Hepatocyte (in vitro differentiated cells): ENCODE data around the gene ACO2. TPM values are rescaled to one million over a fixed set of nuclear protein-coding genes. Genes with fewer than 3 reads are reported as not detected.

Source experiments
- DNase-seq: peaks from one replicate; pipeline ENCODE4 v3.0.0-alpha.2; 2016; ENCODE audit warnings: low spot score
- H2AFZ ChIP-seq: fragments of 200-600 bp; sonication (generic); 2 replicates; pipeline ENCODE4 v1.6.0; 2016; ENCODE audit warnings: antibody characterized with exemption, mild to moderate bottlenecking
- H3K27ac ChIP-seq: fragments of 200-600 bp; sonication (generic); 2 replicates; pipeline ENCODE4 v1.5.1; 2016; ENCODE audit warnings: mild to moderate bottlenecking
- H3K27me3 ChIP-seq: fragments of 200-600 bp; sonication (generic); 2 replicates; pipeline ENCODE4 v1.6.1; 2016
- H3K36me3 ChIP-seq: fragments of 200-600 bp; sonication (generic); replicated peaks from 2 replicates; pipeline ENCODE4 v1.5.1; 2016; ENCODE audit warnings: low read depth; ENCODE audit not compliant: insufficient read depth
- H3K4me1 ChIP-seq: fragments of 200-600 bp; sonication (generic); 2 replicates; pipeline ENCODE4 v1.5.1; 2016; ENCODE audit warnings: mild to moderate bottlenecking, moderate library complexity; ENCODE audit not compliant: insufficient read depth
- H3K4me2 ChIP-seq: fragments of 200-600 bp; sonication (generic); 2 replicates; pipeline ENCODE4 v1.6.0; 2016
- H3K4me3 ChIP-seq: fragments of 200-600 bp; sonication (generic); 2 replicates; pipeline ENCODE4 v1.5.1; 2016; ENCODE audit warnings: mild to moderate bottlenecking
- H3K79me2 ChIP-seq: fragments of 200-600 bp; sonication (generic); 2 replicates; pipeline ENCODE4 v1.6.0; 2017; ENCODE audit warnings: mild to moderate bottlenecking
- H3K9me2 ChIP-seq: fragments of 200-600 bp; sonication (generic); replicated peaks from 2 replicates; pipeline ENCODE4 v1.6.0; 2017; ENCODE audit warnings: mild to moderate bottlenecking; ENCODE audit not compliant: insufficient read depth
- H3K9me3 ChIP-seq: fragments of 200-600 bp; sonication (generic); 2 replicates; pipeline ENCODE4 v1.5.1; 2016; ENCODE audit warnings: low read depth, mild to moderate bottlenecking
- H4K20me1 ChIP-seq: fragments of 200-600 bp; sonication (generic); 2 replicates; pipeline ENCODE4 v1.6.0; 2016; ENCODE audit warnings: mild to moderate bottlenecking; ENCODE audit not compliant: insufficient read depth, poor library complexity, severe bottlenecking
- EZH2 ChIP-seq: fragments of 200-600 bp; sonication (generic); IDR thresholded peaks from 2 replicates; pipeline ENCODE4 v1.6.1; 2016; ENCODE audit warnings: antibody characterized with exemption, mild to moderate bottlenecking, borderline replicate concordance
- EZH2phosphoT487 ChIP-seq: fragments of 200-600 bp; sonication (generic); IDR thresholded peaks from one replicate; pipeline ENCODE4 v1.6.1; 2018; ENCODE audit warnings: antibody characterized with exemption, mild to moderate bottlenecking, low read depth, moderate library complexity; ENCODE audit not compliant: unreplicated experiment, severe bottlenecking
- WGBS: methylation state at CpG from one replicate; pipeline ENCODE4 v1.1.6; 2016; ENCODE audit warnings: low lambda C conversion rate; ENCODE audit errors: missing lambda C conversion rate; 5-methylcytosine and 5-hydroxymethylcytosine counted together
- polyA plus RNA-seq: library from polyadenylated mRNA; unstranded; fragments of >200 nt; fragmentation: Nextera tagmentation; extraction: Ambion mirVana; gene quantifications from 2 replicates; pipeline ENCODE4 v1.2.1, GENCODE V29; 2016
- total RNA-seq: library from RNA; depleted of rRNA; stranded (reverse); fragments of >200 nt; gene quantifications from 2 replicates; pipeline ENCODE4 v1.2.3, GENCODE V29; 2014
- TF ChIP-seq, protein P1 (sequence below): fragments of 200-600 bp; sonication (generic); IDR thresholded peaks from 2 replicates; pipeline ENCODE4 v1.5.1; 2016; ENCODE audit warnings: antibody characterized with exemption, mild to moderate bottlenecking; ENCODE audit not compliant: poor library complexity

ACO2 gene
- total and polyA plus RNA-seq, 2 experiments from 2014 or later: 129 to 196 TPM

DNA sequence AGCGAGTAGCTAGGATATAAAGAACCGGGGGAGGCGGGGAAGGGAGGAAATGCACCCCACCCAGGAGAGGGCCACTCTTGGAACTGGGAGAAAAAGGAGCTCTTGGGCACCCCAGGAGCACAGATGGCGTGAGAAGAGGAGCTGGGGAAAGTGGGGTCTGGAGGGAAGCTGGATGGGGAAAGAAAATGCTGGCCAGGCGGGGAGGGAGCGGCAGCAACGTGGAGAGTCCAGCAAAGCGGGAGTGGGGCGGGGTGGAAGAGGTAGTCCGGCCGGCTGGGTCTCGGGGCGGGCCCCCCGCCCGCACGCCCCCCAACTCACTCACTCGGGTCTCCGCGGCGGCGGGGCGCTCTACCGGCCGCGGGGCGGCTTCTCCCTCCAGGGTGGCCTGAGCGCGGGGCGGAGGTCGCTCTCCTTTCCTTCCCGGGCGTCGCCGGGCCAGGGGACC lies 22.8 kb upstream of the ACO2 start:
- Histone ChIP-seq H3K9me2 (no peaks in the 10 kb centered on the region), H2AFZ (peak overlapping the region; percentile 49), H3K36me3 (no peaks in the 10 kb centered on the region), H4K20me1 (peaks cover 28% of the 10 kb centered on the region), H3K27me3 (no peaks in the 10 kb centered on the region), H3K79me2 (peaks cover 53% of the 10 kb centered on the region), H3K4me2 (peak overlapping the region; percentile 75), H3K9me3 (no peaks in the 10 kb centered on the region), H3K4me1 (peaks cover 3% of the 10 kb centered on the region), H3K4me3 (peak overlapping the region; percentile 39), H3K27ac (peak overlapping the region; percentile 98)
- 0% methylated on average over 4 of the region's 34 CpGs for WGBS
- TF ChIP-seq EZH2 (no peak), EZH2phosphoT487 (no peak)
- TF ChIP-seq, protein P1, sequence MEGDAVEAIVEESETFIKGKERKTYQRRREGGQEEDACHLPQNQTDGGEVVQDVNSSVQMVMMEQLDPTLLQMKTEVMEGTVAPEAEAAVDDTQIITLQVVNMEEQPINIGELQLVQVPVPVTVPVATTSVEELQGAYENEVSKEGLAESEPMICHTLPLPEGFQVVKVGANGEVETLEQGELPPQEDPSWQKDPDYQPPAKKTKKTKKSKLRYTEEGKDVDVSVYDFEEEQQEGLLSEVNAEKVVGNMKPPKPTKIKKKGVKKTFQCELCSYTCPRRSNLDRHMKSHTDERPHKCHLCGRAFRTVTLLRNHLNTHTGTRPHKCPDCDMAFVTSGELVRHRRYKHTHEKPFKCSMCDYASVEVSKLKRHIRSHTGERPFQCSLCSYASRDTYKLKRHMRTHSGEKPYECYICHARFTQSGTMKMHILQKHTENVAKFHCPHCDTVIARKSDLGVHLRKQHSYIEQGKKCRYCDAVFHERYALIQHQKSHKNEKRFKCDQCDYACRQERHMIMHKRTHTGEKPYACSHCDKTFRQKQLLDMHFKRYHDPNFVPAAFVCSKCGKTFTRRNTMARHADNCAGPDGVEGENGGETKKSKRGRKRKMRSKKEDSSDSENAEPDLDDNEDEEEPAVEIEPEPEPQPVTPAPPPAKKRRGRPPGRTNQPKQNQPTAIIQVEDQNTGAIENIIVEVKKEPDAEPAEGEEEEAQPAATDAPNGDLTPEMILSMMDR: no peak
- peak; percentile 55 for DNase-seq

DNA sequence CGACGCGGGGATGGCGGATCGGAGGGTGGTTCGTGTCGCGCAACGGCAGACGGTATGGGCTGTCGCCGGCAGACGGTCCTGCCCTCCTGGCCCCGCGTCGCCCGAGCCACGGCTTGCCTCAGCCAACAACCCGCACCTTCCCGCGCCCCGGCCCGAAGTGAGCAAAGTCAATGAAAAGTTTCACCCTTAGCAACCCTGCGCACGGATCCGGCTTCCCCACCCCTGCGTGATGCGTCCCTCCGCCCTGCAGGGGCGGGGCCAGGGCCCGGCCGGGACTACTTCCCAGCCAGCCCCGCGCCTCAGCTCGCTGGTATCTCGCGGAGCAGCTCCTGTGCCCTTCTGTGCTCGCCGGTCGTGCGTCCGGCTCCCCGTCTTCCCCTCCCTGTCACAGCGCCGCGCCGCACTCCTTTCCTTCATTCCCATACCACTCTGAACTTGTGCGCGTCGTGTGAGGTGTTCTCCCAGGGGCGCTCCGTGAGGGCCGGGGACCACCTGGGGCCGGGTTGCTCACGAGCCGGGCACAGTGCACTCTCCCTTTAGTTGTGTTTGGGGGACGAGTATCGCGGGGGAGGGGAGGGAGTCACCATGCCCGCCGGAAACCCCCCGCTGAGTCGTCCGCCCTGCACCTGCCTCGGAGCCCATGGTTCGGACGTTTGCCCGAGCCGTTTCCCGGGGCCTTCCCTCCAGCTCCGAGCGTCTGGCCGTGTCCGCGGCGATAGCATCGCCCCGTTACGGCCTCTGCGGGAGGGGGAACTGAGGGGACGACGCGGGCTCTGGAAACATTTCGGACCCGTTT lies 22.1 kb upstream of the ACO2 start, which contains the start of gene TOB2:
TSS of gene TOB2 (minus strand) at position 163 of the 796 bp plus-strand sequence. CDS start 9,456 bp downstream, outside the sequence.
- H3K4me1 ChIP-seq: peaks cover 3% of the 10 kb centered on the region
- H3K4me3 ChIP-seq: peak within 1 kb of the TSS; percentile 43
- no peaks in the 10 kb centered on the region for H3K9me3 ChIP-seq
- H3K27ac ChIP-seq: peak within 1 kb of the TSS; percentile 98
- peak within 1 kb of the TSS; percentile 59 for H2AFZ ChIP-seq
- TF ChIP-seq EZH2 (no peak), EZH2phosphoT487 (no peak)
- TF ChIP-seq, protein P1: no peak
- peaks cover 46% of the 10 kb centered on the region for H3K79me2 ChIP-seq
- peak; percentile 98 for DNase-seq
- 1% methylated on average over 68 of the region's 85 CpGs for WGBS
- H3K36me3 ChIP-seq: no peaks in the 10 kb centered on the region
- peak within 1 kb of the TSS; percentile 97 for H3K4me2 ChIP-seq
- no peaks in the 10 kb centered on the region for H3K27me3 ChIP-seq
- H3K9me2 ChIP-seq: no peaks in the 10 kb centered on the region
- peaks cover 22% of the 10 kb centered on the region for H4K20me1 ChIP-seq

DNA sequence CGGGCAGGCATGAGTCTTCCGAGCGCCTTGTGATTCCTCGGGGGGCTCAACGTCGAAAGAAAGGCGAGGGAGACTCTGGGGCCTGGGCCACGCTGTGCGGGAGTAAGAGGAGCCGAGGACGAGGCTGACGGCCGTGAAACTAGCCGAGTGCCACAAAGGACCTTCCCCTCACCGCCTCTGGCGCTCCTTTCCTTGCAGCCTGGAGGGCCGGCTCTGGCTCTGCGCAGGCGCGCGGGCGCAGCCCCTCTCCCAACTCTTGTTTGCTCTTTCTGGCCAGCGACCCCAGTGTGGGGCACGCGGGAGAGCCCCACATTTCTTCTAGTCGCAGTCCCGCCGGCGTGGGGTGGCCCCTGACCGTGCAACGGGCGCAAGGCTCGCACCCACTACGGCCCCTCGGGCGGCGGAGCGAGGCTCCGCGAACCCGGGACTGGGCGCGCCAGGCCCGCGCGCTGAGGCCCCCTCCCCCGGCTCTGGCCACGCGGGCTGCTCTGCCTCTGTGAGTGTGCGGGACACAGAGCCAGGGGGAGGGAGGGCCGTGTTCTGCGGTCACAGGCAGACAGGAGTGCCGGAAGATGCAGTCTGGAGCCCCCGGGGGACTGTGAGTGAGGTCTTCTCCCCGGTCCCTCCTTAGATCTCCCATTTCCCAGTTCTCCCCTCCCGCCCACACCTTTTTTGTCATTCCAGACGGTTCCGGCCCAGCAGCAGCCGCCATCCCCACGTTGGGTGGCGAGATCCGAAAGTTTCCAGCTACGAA lies 21.3 kb upstream of the ACO2 start:
- H3K9me2 ChIP-seq: no peaks in the 10 kb centered on the region
- peaks cover 3% of the 10 kb centered on the region for H3K4me1 ChIP-seq
- no peak for TF ChIP-seq EZH2
- TF ChIP-seq EZH2phosphoT487: no peak
- TF ChIP-seq, protein P1: no peak
- H3K4me3 ChIP-seq: peak overlapping the region; percentile 43
- H3K9me3 ChIP-seq: no peaks in the 10 kb centered on the region
- H3K36me3 ChIP-seq: no peaks in the 10 kb centered on the region
- peaks cover 15% of the 10 kb centered on the region for H4K20me1 ChIP-seq
- WGBS: under 1% methylated on average over 52 of the region's 63 CpGs
- no peaks in the 10 kb centered on the region for H3K27me3 ChIP-seq
- peak overlapping the region; percentile 97 for H3K4me2 ChIP-seq
- H3K79me2 ChIP-seq: peaks cover 38% of the 10 kb centered on the region
- H3K27ac ChIP-seq: peak overlapping the region; percentile 98
- DNase-seq: peak; percentile 84
- H2AFZ ChIP-seq: peak overlapping the region; percentile 59
